Nephron progenitor cell (in vitro differentiated cells): Measurements from ENCODE around the gene PCSK5.
A peak's percentile ranks its signal among the peaks of the same experiment; 100 is the strongest.

ENCODE experiments used
- DNase-seq: peaks from one replicate; pipeline ENCODE4 v3.0.0; 2021
- H3K27ac Mint-ChIP-seq: 2 replicates; pipeline ENCODE4 v1.8.0; 2021; ENCODE audit warnings: mild to moderate bottlenecking, moderate library complexity, mixed read lengths
- H3K27me3 Mint-ChIP-seq: 2 replicates; pipeline ENCODE4 v1.8.0; 2021; ENCODE audit warnings: mild to moderate bottlenecking, low read depth, mixed read lengths; ENCODE audit not compliant: poor library complexity
- H3K36me3 Mint-ChIP-seq: 2 replicates; pipeline ENCODE4 v1.8.0; 2021; ENCODE audit warnings: low read depth, mixed read lengths
- H3K4me1 Mint-ChIP-seq: 2 replicates; pipeline ENCODE4 v1.8.0; 2021; ENCODE audit warnings: mixed read lengths
- H3K4me3 Mint-ChIP-seq: 2 replicates; pipeline ENCODE4 v1.8.0; 2021; ENCODE audit warnings: mild to moderate bottlenecking, moderate library complexity, mixed read lengths
- H3K9me3 Mint-ChIP-seq: 2 replicates; pipeline ENCODE4 v1.8.0; 2021; ENCODE audit warnings: mild to moderate bottlenecking, moderate library complexity, mixed read lengths
- CTCF ChIP-seq: fragments of 200-600 bp; sonication (generic); IDR thresholded peaks from 2 replicates; pipeline ENCODE4 v1.5.0; 2021; ENCODE audit warnings: antibody characterized with exemption

The PCSK5 gene

GRCh38 chr9:76373173-76373783 lies 482.8 kb downstream of the PCSK5 start:
- peaks cover 6% of the 10 kb centered on the region for H3K27me3 Mint-ChIP-seq

DNA sequence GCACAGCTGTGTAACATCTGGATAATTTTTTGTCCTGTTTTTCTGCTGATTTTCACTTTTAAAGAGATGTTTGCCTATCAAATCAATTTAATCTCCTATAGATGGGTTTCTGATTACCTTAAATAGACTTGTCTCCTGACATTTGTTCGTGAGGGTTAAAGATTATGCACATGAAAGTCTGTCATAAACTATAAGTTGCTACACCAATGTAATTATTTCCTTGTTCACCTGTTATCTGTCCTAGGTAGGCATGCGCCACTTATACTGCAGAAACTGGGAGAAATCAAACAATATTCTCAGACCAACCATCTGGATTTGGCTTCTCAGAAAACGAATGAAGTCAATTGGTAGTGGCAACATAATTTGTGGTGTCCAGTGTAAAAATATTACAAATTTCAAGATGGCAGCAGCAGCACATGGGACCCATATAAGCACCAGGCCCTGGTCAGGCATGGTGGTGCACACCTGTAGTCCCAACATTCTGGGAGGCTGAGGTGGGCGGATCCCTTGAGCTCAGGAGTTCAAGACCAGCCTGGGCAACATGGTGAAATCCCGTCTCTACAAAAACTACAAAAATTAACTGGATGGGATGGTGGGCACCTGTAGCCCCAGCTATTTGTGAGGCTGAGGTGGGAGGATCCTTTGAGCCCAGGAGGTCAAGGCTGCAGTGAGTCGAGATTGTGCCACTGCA lies 483.5 kb downstream of the PCSK5 start:
- H3K4me3 Mint-ChIP-seq = no peak overlapping the region
- H3K4me1 Mint-ChIP-seq = peaks cover 44% of the 10 kb centered on the region
- TF ChIP-seq CTCF = no peak
- H3K27me3 Mint-ChIP-seq = peaks cover 2% of the 10 kb centered on the region
- H3K9me3 Mint-ChIP-seq = no peaks in the 10 kb centered on the region
- no peak for DNase-seq
- H3K27ac Mint-ChIP-seq = no peak overlapping the region
- H3K36me3 Mint-ChIP-seq = no peaks in the 10 kb centered on the region

More at GRCh38 chr9:76373173-76373783, 482.8 kb downstream of the PCSK5 start:
- H3K27ac Mint-ChIP-seq = no peak overlapping the region
- no peak overlapping the region for H3K4me3 Mint-ChIP-seq
- DNase-seq = no peak
- H3K4me1 Mint-ChIP-seq = peaks cover 44% of the 10 kb centered on the region
- TF ChIP-seq CTCF = no peak
- H3K36me3 Mint-ChIP-seq = no peaks in the 10 kb centered on the region
- no peaks in the 10 kb centered on the region for H3K9me3 Mint-ChIP-seq

- Mint-ChIP-seq H3K36me3 (no peaks in the 10 kb centered on the region), H3K27ac (peak overlapping the region; percentile 40), H3K4me3 (no peak overlapping the region), H3K27me3 (peaks cover 2% of the 10 kb centered on the region), H3K9me3 (no peaks in the 10 kb centered on the region), H3K4me1 (peaks cover 37% of the 10 kb centered on the region)
- no peak for TF ChIP-seq CTCF
- DNase-seq = peak; percentile 66
Measured at GRCh38 chr9:76374783-76375559, 484.5 kb downstream of the PCSK5 start.

DNA sequence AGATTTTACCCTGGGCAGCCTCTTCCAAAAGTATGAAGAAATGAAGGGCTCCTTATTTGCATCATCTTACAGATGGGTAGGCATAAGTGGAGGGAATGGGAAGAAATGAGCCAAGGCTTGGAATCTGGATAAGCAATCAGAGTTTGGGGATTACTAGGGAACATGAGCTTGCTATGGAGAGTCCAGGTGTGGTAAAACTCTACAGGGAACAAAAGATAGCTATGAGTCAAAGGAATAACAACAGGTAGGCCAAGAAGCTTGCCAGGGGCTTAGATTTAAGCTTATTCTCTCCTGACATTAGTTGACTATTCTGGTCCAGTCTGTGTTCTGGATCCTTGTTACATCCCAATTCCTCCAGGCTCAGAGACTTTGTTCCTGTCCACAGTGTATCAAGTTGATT lies 487.3 kb downstream of the PCSK5 start:
- Mint-ChIP-seq H3K9me3 (no peaks in the 10 kb centered on the region), H3K36me3 (peaks cover 2% of the 10 kb centered on the region), H3K27me3 (peaks cover 6% of the 10 kb centered on the region), H3K4me3 (no peak overlapping the region), H3K27ac (no peak overlapping the region), H3K4me1 (peaks cover 26% of the 10 kb centered on the region)
- no peak for DNase-seq
- TF ChIP-seq CTCF = no peak

DNA sequence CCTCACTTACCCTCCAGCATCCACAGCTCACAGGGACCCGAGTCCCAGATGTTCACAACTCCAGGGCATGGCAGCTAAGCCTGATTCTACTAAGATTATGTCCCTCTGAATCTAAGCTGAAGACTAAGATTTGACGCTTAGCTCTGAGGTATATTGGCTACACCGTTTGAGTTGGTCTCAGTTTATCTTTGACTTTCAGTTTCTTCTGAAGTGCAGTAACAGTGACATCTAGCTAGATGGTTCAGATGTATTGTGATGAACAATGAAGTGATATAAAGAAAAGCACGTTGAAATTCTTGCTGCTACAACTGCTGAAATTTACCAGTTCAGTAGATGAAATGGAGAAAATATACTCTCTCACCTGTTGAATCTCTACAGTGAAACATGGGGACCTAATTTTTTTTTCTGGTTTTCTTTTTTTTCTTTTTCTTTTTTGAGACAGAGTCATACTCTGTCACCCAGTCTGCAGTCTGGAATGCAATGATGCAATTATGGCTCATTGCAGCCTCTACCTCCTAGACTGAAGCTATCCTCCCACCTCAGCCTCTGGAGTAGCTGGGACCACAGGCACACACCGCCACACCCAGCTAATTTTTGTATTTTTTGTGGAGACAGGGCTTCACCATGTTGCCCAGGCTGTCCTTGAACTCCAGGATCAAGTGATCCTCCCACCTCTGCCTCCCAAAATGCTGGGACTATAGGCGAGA lies 488.0 kb downstream of the PCSK5 start:
- Mint-ChIP-seq H3K36me3 (peaks cover 9% of the 10 kb centered on the region), H3K4me1 (peaks cover 18% of the 10 kb centered on the region), H3K9me3 (no peaks in the 10 kb centered on the region), H3K4me3 (no peak overlapping the region), H3K27ac (no peak overlapping the region), H3K27me3 (peaks cover 6% of the 10 kb centered on the region)
- no peak for DNase-seq
- TF ChIP-seq CTCF = no peak
